ENCODE results near the gene DNAH3. TPM values are rescaled to one million over a fixed set of nuclear protein-coding genes. Genes with fewer than 3 reads are reported as not detected.

DNAH3 gene
- total RNA-seq, 1 experiment from 2014 or later: 0.24 TPM

GRCh38 chr16:21157632-21158031 is 7.0 kb upstream of the DNAH3 start:
- no peak for DNase-seq
- no peaks in the 10 kb centered on the region for H4K20me1 ChIP-seq (ENCODE audit: control insufficient read depth, insufficient read depth, insufficient read length)
- no peak overlapping the region for H2BK20ac ChIP-seq (ENCODE audit: low read depth, low read length, poor library complexity, severe bottlenecking)
- H3T11ph ChIP-seq (ENCODE audit: low read length): no peak overlapping the region
- no peak overlapping the region for H2BK5ac ChIP-seq (ENCODE audit: insufficient read length, low read length)
- Mint-ChIP-seq H3K27ac (no peak overlapping the region), H3K9me3 (no peaks in the 10 kb centered on the region; a peak in 1 of 5 replicates), H3K4me3 (peak overlapping the region; percentile 39 to 92; a peak in 4 of 5 replicates), H3K4me1 (peaks cover 15 to 22% of the 10 kb centered on the region in 2 experiments), H3K27me3 (ENCODE audit: low read depth) (peaks cover 8% of the 10 kb centered on the region), H3K36me3 (ENCODE audit: insufficient read depth in 1 of 3, low read depth in 3 of 3) (peaks cover 11 to 17% (median 16%) of the 10 kb centered on the region in 3 experiments; a peak in 6 of 7 replicates)
- H3K27ac ChIP-seq (ENCODE audit: insufficient read length, low read depth, low read length): no peak overlapping the region
- peak overlapping the region; percentile 86 for H3K4me2 ChIP-seq (ENCODE audit: insufficient read depth, insufficient read length, low read length)
- H3K27me3 ChIP-seq (ENCODE audit: insufficient read depth, low read length): no peaks in the 10 kb centered on the region; the same call in 1 of the 2 replicates
- no peak overlapping the region for H3K4ac ChIP-seq (ENCODE audit: low read depth, low read length)
- H3K23me2 ChIP-seq (ENCODE audit: insufficient read length, low read depth, low read length, poor library complexity, severe bottlenecking): peaks cover 13% of the 10 kb centered on the region
- H4K5ac ChIP-seq (ENCODE audit: insufficient read length, low read depth, low read length): no peak overlapping the region
- no peak overlapping the region for H2BK120ac ChIP-seq (ENCODE audit: low read depth, low read length, poor library complexity, severe bottlenecking)
- no peaks in the 10 kb centered on the region for H3K9me3 ChIP-seq (ENCODE audit: control insufficient read depth, low read depth, low read length)
- H3K4me1 ChIP-seq (ENCODE audit: insufficient read depth, low read length): peaks cover 4% of the 10 kb centered on the region; the same call in 1 of the 2 replicates
- no peak overlapping the region for H3K23ac ChIP-seq (ENCODE audit: insufficient read length, low read depth, low read length)
- H2BK12ac ChIP-seq (ENCODE audit: insufficient read length, low read depth, low read length): no peak overlapping the region
- WGBS (ENCODE audit: extremely low coverage, insufficient read length, low lambda C conversion rate): no CpG with 5 or more reads among the region's 5 CpGs
- H3K18ac ChIP-seq (ENCODE audit: insufficient read length, low read depth, low read length): no peak overlapping the region
- H3K79me2 ChIP-seq (ENCODE audit: insufficient read depth, low read length): no peaks in the 10 kb centered on the region
- no peak overlapping the region for H3K56ac ChIP-seq (ENCODE audit: insufficient read length, low read depth, low read length)
- H2BK15ac ChIP-seq (ENCODE audit: low read depth, low read length): no peak overlapping the region
- H3K9ac ChIP-seq (ENCODE audit: extremely low read depth, insufficient read length, low read length): no peak overlapping the region
- no peak overlapping the region for H3K14ac ChIP-seq (ENCODE audit: insufficient read depth, low read length)
- no peak overlapping the region for H2AFZ ChIP-seq (ENCODE audit: low read length)
- H4K91ac ChIP-seq (ENCODE audit: insufficient read length, low read depth, low read length): no peak overlapping the region
- H3K79me1 ChIP-seq (ENCODE audit: insufficient read depth, low read depth, low read length, poor library complexity, severe bottlenecking): no peaks in the 10 kb centered on the region
- no peak overlapping the region for H2AK5ac ChIP-seq (ENCODE audit: insufficient read length, low read length)
- no peak overlapping the region for H4K8ac ChIP-seq (replicated peaks; ENCODE audit: insufficient read length, low read depth, low read length)
- TF ChIP-seq, protein P1, sequence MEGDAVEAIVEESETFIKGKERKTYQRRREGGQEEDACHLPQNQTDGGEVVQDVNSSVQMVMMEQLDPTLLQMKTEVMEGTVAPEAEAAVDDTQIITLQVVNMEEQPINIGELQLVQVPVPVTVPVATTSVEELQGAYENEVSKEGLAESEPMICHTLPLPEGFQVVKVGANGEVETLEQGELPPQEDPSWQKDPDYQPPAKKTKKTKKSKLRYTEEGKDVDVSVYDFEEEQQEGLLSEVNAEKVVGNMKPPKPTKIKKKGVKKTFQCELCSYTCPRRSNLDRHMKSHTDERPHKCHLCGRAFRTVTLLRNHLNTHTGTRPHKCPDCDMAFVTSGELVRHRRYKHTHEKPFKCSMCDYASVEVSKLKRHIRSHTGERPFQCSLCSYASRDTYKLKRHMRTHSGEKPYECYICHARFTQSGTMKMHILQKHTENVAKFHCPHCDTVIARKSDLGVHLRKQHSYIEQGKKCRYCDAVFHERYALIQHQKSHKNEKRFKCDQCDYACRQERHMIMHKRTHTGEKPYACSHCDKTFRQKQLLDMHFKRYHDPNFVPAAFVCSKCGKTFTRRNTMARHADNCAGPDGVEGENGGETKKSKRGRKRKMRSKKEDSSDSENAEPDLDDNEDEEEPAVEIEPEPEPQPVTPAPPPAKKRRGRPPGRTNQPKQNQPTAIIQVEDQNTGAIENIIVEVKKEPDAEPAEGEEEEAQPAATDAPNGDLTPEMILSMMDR (conservative IDR thresholded peaks at IDR 0.05): no peak

All from H9 (cell line).